ENCODE data around the gene VSIG2.

Gene VSIG2

DNA sequence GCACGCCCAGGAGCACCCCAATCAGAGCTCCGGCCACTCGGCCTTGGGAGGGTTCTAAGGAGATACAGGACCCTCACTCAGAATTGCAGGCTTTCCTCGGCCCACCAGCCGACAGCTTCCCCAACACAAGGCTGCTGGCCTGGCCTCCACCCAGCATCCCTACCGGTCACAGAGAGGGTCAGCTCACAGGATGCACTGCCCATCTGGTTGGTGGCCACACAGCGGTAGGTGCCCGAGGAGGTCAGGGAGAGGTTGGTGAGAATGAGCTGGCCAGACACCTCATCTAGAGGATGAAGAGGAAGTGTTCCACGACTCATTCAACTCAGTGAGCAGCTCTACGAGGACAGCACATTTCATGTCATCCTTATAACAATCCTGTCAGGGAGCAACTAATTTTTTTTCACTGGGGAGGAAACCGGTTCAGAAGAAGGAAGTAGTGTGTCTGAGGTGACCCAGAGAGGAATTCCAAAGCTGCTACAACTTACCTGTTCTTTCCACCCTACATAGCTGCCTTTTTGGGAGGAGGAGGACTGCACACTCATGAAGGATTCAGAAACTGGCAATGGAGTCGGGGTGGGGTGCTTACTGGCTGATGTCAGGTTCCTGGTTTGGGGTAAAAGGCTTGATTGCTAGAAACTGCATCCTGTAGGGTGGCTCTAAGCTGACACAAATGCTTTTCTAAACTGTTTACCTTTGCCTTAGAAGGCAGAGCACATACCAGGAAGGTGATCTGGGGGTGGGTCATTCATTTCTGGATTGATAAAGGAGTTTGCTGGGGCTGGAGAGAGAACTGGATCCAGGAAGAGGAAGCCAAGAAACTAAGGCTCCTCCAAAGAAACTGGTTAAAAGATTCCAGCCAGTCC, 3.3 kb downstream of the VSIG2 start:
- DNase-seq (ENCODE audit: low read depth in 2 of 2): no peak

DNA sequence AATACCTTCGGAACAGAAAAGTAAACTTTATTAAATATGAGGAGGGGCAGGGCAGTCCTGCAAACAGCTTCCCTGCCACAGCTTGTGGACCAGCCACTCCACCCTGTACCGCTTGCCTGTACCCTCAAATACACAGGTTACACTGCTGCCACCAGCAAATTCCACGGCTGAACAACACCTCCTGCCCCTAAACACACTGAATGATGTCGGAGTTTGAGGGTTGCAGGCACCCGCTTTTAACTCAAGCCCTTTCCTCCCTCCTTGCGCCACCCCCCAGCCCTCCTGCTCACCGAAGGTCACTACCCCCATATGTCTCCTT, 4.0 kb downstream of the VSIG2 start:
- DNase-seq (ENCODE audit: low read depth in 2 of 2): no peak

DNA sequence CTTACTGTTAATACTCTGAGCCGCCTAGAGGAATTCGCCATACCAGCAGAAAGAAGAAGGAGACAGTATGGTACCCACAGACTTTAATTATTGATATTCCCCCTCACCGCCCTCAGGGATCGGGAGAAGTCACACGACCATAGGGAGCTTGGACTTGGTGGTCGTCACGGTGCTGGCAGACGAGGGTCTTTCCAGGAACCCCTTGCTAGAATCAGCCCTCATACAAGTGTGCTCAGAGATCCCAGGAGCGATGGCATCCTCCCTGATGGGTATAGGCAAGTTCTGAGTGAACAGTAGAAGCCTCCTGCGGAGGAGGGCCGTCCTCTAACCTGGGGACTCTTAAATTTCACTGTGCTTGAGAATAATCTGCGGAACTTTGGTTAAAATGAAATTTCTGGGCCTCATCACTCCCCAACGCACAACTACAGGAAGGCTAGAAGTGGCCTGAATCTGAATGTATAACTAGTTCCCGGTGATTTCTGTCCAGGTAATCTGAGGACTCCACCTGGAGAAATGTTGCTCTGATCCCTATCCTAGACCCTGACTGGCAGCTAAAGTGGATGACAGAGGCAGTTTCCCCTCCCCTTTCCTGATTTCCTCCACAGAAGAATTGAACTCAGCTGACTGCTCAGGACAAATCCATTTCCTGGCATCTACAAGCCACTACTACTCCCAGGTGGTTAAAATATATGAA, 4.5 kb downstream of the VSIG2 start:
- no peak for DNase-seq (ENCODE audit: low read depth in 2 of 2)

DNA sequence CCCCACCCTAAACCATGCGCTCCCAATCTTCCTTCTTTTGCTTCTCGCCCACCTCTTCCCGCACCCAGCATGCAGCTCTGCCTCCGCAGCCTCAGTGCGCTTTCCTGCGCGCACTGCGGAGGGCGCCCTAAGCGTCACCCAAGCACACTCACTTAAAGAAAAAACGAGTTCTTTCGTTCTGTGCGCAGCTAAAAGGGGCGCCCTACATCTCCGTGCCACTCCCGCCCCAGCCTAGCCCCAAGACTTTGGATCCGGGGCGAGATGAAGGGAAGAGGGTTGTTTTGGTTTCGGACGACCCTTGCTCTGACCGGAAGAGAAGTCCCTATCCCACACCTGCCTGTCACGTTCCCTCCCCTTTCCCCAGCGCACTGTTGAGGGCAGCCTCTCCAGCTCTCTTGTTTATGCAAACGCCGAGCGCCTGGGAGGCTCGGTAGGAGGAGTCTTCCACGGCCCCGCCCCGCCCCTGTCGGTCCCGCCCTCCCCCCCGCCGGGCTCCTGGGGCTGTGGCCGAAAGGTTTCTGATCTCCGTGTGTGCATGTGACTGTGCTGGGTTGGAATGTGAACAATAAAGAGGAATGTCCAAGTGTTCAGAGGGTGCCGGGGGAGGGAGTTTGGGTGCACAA, 5.3 kb downstream of the VSIG2 start:
- peak; percentile 53 to 65 for DNase-seq (ENCODE audit: low read depth in 2 of 2)

DNA sequence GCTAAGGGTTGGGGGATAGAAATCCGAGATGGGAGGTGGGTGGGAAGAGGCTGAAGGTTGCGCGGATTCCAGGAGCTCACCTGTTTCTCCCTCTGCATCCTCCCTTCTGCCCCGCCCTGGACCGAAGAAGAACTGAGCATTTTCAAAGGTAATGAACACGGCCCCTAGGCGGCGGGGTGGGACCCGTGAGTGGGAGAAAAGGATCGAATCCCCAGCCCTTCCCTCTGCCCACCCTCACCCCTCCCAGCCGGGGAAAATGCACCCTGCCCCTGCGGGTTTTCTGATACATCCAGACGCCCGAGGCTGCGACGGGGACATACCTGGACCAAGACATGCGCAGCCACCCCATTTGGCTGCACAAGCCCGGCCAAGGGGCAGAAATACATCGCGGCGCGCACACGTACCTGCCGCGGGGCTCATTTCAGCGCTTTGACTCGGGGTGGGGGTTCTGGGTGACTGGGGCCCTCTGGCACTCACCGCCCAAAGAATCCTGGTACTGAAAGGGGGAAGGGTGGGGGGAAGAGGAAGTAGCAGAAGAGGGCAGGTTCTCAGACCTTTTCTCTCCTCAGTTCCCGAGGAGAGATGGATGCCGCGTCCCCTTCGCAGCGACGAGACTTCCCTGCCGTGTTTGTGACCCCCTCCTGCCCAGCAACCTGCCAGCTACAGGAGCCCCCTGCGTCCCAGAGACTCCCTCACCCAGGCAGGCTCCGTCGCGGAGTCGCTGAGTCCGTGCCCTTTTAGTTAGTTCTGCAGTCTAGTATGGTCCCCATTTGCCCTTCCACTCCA, 6.0 kb downstream of the VSIG2 start:
- DNase-seq (ENCODE audit: low read depth in 2 of 2): no peak

DNA sequence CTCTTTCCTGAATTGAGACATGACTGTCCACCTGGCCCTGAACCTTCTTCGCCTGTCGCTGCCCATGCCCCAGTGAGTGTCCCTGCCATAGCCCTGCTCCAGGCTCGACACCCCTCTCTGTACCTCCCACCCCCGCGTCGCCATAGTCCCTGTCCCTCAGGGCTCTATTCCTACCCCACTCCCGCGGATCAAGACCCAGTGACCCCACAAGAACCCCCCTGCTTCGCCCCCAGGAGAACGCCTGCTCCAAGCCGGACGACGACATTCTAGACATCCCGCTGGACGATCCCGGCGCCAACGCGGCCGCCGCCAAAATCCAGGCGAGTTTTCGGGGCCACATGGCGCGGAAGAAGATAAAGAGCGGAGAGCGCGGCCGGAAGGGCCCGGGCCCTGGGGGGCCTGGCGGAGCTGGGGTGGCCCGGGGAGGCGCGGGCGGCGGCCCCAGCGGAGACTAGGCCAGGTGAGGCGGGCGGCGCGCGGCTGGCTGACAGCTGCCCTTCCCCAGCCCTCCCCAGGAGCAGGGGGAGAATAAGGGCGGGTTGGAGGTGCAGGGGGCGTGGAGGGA, 6.7 kb downstream of the VSIG2 start:
- no peak for DNase-seq (ENCODE audit: low read depth in 2 of 2)

DNA sequence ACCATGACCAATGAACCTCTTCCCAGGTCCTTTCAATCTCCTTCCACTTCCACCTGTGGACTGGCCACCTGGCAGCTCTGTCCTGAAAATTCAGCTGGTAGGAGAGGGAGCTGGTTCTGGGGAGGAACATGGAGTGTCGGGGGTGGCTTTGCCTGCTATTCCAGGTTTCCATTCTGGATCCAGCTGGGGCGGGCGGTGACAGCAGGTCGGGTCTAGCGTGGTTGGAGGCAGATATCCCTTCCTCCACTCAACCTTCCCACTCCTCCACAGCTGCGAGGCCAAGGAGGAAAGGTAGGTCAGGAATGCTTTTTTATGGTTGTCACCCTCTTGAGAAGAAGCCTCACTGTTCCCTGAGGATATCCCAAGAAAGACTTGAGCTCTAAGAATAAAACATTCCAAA, 9.0 kb downstream of the VSIG2 start:
- no peak for DNase-seq (ENCODE audit: low read depth in 2 of 2)

DNA sequence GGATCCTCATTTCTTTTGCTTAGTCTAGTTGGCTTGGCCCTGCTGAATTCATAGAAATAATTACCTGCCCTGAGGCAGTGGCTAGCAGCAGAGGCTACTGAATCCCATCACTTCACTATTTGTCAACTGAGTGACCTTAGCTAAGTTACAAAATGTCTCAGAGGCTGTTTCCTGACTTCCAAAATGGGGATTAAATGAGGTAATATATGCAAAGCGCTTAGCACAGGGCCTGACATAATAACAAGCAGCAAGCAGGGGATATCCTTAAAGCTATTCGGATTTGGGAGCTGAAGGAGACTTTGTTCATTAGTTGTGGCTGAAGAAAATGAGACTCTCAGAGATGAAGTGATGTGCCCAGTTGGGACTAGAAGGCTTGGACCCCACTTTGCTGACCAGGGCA, 9.5 kb downstream of the VSIG2 start:
- no peak for DNase-seq (ENCODE audit: low read depth in 2 of 2)

DNA sequence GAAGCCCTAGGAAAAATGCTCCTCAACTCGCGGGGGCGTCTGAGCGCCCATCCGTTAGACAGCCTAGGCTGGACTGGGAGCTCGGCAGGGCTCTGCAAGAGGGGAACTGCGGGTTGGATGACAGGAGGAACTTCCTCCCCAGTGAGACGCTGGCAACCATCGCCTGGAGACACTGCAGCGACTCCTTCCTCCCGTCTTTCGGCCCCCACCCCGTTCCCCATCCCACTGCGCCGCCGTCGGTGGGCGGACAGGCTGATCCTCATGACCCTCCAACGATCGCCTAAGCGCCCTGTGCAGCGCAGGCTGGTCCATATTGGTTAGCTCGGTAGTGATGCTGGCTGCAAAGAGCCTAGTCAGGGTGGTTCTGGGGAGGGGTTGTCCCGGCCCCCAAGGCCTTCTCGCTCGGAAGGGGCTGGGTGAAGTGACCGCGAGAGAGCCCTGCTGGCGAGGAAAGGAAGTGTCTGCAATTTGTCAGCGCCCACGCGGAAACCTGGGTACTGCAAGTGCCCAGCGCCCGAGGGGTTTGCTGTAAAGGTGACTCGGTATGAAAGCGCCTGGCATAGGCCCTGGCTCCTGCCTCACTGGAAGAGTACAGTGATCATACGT, 11.7 kb downstream of the VSIG2 start:
- no peak for DNase-seq (ENCODE audit: low read depth in 2 of 2)

DNA sequence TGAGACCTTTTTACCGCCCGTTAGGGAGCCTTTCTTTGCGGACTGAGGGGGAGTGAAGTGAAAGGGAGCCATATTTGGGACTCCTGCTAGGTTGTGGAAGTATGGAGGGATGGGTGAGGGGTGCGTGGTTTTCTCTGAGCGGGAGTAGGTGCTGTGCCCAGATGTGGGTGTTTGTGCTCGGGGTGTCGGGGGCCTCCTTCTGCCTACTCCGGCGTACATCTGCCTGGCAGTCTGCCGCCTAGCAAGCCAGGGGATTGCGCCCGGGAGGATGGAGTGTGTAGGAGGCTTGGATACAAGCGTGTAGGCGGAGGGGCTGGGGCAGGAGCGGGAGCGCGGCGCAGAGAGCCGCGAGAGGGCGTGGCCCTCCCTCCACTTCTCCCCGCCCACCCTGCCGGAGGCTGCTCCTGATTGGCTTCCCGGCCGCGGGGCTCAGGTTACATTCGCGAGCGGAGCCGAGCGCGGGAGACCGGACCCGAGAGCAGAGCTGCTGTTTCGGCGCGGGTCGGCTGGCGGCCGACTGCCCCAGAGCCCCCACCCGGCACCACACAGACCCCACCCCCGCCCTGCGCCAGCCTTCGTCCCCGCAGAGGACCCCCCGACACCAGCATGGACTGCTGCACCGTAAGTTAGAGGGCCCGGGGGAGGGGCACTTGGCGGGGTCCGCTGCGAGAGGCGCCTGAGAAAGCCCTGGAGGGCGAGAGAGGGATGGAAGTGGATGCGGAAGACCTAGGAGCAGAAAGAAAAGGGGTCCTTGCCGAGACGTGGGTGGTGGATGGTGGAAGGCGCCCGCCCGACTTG, 12.4 kb downstream of the VSIG2 start, which contains the start of gene NRGN:
TSS of gene NRGN (plus strand) at position 464 of the 798 bp plus-strand sequence. CDS start at position 607, 143 bp downstream.
- DNase-seq (ENCODE audit: low read depth in 2 of 2): peak; percentile 48 to 61

DNA sequence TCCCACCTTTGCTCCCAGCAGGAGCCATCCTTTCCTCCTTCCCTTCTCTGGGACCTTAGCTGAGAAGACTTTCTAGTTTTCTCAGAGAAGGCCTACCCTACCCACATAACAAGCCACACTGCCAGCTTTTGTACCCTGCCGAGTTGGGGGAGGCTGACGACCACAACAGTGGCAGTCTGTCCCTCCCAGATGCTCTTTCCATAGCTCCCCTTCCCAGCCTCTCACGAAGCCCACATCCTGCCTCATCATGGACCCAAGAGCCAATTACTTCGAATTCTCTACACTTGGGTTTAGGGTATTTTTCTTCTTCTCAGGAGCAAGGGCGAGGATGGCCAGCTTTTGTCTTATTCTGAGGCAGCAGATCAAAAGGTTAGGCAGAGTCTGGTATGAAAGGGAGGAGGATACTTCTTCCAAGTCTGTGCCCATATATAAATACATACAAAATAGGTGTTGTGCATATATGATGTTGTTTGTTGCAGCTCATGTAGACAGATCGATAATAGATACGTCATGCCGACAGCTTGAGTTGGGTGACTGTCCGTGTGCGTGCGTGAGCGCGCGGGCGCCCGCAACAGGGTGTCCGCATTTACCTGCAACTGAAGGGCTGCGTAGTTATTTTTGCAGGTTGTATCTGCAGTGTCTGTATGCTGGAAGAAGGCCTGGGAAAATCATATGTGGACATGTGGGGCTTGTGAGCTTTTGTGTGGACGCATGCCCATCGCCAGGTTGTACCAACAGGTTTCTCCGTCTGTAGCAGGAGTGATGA, 13.2 kb downstream of the VSIG2 start:
- DNase-seq (ENCODE audit: low read depth in 2 of 2): no peak

DNA sequence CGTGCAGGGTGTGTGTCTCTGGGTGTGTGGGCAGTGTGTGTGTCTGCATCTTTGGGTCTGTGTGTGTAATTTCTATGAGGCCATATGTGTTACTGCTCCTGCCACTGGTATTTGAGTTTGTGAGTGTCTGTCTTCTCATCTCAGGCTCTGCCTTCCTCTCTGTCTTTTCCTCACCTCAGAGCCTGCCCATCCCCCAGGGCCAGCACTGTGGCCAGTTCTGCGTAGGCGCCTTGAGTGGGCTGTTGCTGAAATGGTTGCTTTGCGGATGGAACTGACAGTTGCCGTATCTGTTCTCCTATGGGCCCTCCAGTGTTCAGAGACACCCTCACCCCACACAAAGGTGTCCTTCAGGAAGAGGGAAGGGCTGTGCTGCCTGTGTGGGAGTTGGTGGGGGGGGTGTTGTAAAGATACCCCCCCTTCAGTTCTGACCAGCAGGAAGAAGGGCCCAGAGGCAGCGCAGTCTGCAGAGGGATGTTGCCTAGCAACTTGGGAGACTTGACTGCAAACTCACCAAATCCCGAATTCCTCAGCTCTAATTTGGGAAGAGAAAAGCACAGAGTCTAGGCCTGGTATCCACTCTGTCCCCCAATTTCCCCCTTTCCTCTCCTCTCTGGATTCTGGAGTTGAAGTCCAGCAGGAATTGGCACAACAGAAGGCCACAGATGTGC, 14.3 kb downstream of the VSIG2 start:
- no peak for DNase-seq (ENCODE audit: low read depth in 2 of 2)

DNA sequence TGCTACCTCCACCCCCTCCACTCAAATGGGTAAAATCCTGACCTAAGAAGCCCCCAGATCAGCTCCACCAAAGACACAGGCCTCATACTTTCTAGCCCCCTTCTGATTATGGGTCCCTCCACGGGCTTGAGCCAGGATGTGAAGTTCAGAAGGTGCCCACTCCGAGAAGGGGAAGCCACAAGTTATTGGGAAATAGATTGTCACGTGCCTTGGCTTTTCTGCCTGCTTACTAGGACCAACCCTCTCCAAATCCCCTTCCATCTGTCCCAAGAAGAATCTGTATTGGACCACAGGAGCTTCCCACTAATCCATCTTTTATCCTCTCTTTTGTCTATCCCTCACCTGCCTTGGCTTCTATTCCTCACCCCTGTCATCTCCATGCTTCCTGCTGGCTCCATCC, 15.3 kb downstream of the VSIG2 start:
- no peak for DNase-seq (ENCODE audit: low read depth in 2 of 2)

DNA sequence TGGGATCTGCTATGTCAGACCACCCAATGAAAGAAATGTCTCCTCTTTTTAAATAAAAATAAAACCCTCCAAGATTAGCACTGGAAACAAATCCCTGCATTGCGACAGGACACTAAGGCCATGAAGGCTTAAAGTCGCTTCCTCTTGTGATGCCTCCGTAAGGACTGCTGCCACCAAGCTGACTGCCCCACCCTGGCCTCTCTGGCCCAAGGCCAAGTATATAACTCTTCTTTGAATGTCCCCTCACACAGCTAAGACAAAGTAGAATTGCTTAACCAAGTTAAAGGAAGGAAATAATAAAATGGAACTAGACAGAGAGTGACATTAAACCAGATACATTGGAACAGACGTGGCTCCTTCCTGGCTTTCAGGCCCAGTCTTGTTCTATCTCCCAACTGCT, 19.8 kb downstream of the VSIG2 start:
- no peak for DNase-seq (ENCODE audit: low read depth in 2 of 2)

DNA sequence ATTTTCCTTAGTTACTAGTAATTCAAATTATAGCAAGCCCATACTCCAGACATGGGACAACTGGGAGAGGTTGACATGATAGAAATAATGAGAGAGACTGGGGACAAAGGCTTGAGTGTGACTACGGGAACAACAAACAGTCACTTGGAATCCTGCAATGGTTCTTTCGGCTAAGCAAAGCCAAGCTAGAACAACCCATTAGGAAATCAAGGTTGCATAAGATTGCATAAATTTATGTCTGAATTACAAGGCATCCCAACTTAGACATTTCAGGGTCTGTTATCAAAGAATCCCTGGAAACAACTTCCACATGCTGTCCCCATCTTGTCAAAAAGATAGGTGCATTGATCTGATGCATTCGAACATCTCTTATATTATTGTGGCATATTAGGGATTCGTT, 22.5 kb downstream of the VSIG2 start:
- no peak for DNase-seq (ENCODE audit: low read depth in 2 of 2)

DNA sequence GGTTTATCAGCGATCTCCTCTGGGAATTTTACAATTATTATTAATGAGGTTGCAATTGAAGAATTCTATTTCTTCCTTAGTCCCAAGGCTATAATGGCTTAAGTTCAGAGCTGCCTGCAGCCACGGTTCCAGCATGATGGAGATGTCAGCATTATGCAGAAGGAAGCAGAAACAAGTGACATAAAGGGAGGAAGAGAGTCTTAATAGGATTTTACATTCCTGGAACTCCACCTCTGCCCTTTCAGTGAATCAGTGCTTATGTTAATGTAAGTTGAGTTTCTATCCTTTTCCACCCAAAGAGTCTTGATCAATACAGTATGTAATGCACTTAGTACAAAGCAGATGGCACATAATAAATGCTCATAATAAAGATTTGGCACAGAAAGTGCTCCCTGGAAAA, 23.9 kb downstream of the VSIG2 start:
- no peak for DNase-seq (ENCODE audit: low read depth in 2 of 2)

DNA sequence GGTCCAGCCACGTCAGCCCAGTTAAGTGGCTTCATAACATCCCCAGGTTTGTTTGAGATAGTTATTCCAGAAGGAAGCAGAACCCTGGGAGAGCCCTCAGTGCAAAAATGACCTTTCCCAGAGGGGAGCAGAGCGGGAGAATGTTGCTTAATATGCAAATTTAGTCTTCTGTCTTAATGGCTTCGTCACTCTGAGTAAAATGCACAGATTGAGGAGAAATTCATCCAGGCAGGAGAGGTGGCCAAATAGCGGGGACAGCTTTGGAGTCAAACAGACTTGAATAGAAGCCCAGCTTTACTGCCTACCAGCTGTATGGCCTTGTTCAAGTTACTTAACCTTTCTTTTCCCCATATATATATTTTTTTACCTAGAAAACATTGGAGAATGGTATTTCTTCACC, 24.6 kb downstream of the VSIG2 start:
- DNase-seq (ENCODE audit: low read depth in 2 of 2): no peak

DNA sequence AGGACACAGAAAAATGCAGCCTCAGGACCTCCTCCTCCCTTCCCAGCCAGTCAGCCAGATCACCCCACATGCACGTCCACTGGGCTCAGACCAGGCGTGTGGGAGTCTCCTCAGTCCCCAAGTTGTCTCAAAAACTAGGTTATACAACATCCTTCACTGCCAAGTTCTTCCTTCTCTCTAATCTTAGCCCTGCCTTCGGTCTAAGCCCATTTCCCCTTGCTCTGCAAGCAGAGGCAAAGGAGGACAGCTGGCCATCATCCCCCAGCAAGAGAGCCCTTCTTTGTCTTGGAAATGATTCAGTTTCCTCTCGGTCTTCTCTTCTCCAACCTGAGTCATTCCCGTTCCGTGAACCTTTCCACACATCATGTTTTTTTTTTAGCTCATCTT, 26.3 kb downstream of the VSIG2 start:
- no peak for DNase-seq (ENCODE audit: low read depth in 2 of 2)

Data from stimulated activated CD4-positive, alpha-beta T cell treated with anti-CD3 and anti-CD28 coated beads, Interleukin-1b, Interleukin-23, amount 100 ng/mL, for 1 hour (primary cell).